GM19043 (cell line): Measurements from ENCODE around the gene KCNAB1.

ENCODE experiments used
- ATAC-seq: cut with Tn5 transposase; IDR thresholded peaks from one replicate; pipeline ENCODE4 v1.9.1; 2021; ENCODE audit warnings: low read depth; ENCODE audit not compliant: unreplicated experiment

KCNAB1 gene

DNA sequence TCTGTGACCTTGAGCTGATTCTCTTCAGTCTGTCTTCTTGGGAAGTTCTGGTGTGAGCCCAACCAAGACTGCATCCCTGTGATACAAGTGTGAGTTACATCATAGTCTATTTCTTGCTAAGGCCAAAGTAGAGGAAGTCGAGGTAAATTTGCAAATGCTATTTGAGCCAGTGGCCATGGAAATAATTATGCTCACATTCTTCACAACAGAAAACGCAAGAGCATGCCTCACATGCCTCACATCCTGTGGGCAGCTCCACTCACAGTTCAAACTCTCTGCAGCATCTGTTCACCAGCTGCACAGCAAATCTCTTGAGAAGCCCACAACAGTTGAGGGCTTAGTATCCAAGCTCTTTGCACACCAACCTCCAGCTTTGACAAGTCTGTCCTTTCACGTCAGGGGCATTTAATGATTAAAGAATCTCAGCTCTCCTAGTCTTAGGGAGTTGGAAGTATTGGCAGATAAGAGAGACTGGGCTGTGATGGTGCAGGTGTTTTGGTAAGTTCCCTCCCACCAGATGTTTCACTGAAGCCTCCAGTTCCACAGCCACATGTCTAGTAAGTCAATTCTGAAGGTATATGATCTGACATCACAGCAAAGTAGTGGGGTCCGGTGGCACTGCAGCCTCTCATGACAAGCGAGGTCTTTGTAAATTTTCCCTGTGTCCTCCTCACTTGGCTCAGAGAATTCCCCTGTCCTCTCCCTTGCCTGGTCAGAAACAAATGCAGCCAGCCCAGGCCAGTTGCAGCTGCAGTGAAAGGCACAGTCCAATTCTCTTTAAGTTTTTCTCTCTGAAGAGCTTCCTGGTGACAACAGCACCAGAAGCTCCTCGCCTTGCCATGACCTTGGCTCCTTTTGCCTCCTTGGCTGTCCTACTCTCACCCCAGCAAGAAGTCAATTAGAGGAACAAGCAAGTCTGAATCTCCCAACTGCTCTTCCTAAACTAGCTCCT lies 268.4 kb downstream of the KCNAB1 start:
- ATAC-seq = no peak

DNA sequence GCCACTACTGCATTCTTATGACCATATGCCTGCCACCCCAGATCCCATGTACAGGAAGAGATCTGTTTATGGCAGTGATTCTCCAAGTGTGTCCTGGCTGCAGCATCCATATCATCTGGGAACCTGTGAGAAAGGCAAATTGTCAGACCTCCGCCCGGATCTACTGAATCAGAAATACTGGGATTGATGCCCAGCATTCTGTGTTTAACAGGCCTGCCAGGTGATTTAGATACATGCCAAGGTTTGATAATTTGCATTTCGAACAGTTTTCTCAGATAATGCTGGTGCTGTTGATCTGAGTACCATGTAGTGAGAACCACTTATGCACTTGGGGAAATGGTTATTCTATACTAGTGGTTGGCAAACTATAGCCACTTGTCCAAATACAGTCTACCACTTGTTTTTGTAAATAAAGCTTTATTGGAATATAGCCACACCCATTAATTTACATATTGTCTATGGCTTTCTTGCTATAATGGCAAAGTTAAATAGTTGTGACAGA lies 269.1 kb downstream of the KCNAB1 start:
- ATAC-seq = no peak

DNA sequence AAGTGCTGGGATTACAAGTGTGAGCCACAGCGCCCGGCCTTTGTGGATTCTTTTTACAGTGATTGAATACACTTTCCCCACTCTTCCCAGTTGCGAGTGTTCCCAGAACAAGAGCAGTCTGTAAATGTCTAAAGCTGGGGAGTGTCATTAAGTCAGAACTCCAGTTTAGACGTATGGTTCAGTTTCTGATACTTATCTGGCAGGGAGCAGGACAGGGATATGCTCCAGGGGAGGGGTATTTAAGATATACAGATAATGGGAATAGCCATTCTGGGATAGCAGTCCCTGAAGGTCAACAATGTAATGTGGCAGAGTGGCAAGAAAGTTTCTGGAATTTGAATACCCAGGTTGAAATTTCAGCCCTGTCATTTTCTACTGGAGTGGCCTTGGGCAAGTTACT lies 270.5 kb downstream of the KCNAB1 start:
- no peak for ATAC-seq

DNA sequence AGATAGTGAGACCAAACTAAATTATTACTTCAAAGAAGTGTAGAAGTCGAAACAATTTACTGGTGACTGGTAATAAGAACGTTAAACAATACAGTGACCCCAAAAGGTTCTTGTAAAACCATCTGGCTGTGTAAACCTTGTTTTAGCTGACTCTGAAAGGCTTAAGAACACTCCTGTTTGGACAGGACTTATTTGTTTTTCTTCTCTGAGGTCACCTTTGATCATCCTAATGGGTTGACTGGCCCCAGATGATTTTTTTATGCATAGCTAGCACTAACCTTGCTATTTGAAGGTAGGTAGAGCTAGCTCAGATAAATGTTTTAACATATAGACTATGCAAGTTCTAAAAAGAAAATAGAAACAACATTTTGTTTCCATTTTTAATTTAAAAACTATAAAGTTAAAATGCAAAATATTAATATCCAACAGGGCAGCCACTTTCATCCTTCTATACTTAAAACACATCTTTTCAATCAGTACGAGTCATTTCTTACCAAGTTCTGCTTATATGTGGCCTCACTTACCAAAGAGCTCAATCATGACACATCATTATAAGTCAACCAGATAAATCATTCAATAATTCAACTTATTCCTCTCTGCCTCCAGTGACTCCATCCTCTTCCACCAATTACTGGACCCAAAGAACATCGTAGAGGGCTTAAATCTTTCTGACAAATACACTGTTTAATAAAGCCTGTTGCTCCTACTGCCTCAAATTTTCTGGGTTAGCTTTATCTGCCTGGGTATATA lies 275.8 kb downstream of the KCNAB1 start:
- no peak for ATAC-seq

DNA sequence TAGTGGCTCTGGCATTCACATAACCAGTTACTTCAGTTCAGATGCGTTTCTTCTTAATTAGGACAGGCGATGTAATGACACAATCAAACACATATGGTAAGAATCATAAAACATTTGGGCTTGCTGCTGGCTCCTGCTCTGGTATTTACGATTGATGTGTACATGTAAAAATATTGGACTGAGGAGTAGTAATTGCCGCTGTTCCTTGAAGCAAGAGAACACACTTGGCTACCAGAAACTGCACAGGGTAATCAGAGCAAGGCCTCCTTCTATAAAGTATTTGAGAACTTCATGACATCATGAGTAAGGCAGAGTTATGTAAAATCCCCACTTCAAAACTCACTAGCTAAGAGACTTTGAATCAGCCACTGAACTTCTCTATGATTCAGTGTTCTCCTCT lies 276.5 kb downstream of the KCNAB1 start:
- ATAC-seq = no peak

DNA sequence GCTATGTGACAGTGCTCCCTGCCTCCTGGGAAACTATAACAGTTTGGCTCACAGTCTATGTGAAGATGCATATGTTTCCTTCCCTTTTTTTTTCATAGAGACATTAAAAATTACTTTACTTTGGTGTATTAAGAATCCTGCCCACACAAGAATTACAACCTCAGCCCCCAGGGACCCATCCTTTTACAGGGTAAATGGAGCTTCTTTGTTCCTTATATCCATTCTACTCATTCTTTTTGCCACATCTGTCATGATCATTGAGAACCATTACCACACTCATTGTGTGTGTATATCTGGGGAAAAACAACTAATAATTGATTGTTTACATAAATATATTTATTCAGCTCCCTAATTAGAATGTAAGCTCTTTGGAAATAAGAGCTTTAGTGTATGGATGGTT lies 277.2 kb downstream of the KCNAB1 start:
- ATAC-seq = no peak

DNA sequence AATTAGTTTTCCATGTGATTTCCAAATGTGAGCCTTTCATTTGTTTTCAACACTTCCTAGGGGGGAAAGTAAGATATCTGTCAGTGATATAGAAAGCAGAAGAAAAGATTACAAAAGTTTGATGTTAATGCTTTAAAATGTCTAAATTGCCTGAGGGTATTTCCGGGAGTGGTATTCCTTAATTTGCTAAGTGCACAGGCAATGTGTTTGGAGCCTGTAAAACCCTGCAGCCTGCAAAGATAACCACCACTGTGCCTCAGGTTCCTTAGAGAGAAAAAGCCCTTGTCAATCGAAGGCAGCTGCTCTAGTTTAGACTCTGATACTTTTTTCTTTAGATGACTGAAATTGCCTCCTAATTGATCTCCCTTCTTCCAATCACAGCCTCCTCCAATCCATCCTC lies 279.7 kb downstream of the KCNAB1 start:
- ATAC-seq = no peak

GRCh38 chr3:156400735-156401134 lies 280.4 kb downstream of the KCNAB1 start:
- ATAC-seq = no peak

DNA sequence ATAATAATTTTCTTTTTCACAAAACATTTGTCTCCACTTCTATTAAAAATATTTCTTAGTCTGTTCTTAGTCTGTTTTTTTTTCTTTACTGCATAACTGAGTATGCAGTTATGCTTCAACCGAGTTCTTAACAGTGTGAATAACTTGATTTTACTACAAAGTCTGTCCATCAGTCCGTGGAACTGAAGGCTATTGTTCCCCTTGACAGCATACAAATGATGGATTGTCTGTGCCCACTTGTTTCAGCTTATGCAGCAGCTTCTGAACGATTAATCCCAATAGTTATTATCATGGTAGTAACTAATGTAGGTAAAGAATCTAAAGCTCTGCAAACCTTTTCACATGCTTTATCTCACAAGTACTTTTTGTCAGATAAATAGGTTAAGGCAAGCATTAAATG lies 283.8 kb downstream of the KCNAB1 start:
- ATAC-seq = no peak

DNA sequence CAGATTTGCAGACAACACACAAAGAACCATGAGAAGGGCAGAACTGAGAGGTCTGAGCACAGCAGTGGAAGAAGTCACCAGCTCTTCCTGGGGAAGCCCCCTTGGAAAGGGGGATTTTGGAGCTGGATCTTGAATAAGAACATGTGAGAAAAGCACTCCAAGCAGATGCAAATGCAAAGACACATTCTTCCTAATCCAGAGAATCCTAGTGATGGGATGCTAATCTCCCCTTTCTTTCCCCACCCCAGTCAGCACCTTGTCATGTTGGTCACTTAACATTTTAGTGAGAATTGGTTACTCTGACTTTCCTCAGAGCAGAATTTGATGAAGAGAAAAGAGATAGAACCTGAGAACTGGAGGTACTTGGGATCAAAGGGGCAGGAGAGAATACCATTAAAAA lies 286.0 kb downstream of the KCNAB1 start:
- no peak for ATAC-seq

GRCh38 chr3:156407617-156408225 lies 287.3 kb downstream of the KCNAB1 start:
- no peak for ATAC-seq

GRCh38 chr3:156409694-156410093 lies 289.3 kb downstream of the KCNAB1 start:
- no peak for ATAC-seq

DNA sequence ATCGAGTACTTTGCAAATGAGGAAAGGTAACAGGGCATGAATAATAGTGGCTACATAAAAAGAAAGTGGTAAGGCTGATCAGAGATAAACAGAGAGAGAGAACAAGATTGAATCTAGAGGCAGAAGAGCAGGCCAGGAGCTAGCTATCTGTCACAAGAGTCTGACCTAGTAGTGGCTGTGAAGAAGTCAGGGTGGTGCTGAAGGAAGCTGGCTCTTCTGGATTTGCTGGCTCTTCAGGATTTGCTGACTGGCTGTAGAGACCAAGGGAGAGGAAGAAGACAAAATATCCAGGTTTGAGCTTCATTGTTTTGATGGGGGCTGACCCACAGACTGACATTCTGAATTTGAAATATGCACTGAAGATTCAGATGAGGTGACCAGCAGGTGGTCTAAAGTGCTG lies 292.2 kb downstream of the KCNAB1 start:
- ATAC-seq = no peak

DNA sequence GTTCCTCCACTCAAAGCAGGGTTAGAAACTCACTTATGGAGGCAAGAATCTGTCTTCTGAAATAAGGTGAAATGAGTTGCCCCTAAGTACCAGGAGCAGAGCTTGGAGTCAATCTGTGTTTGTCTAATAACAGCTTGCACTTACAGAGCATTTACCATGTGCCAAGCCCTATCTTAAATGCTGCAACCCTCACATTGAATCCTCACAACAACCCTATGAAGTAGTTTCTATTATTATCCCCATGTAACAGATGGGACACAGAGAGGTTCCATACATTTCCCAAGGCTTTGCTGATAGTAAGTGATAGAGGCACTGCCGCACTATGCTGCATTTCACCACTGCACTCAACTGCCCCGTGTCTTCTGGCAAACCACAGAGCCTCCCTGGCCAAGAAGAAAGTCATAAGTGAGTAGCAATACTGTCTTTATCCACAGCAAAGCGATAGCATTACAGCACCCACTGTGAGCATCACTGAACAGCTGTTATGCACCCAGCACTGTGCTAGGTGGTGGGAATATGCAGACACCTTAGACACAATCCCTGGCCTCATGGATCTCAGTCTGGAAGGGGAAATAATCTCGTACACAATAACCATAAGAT lies 293.0 kb downstream of the KCNAB1 start:
- no peak for ATAC-seq

GRCh38 chr3:156416846-156417558 lies 296.6 kb downstream of the KCNAB1 start:
- no peak for ATAC-seq

DNA sequence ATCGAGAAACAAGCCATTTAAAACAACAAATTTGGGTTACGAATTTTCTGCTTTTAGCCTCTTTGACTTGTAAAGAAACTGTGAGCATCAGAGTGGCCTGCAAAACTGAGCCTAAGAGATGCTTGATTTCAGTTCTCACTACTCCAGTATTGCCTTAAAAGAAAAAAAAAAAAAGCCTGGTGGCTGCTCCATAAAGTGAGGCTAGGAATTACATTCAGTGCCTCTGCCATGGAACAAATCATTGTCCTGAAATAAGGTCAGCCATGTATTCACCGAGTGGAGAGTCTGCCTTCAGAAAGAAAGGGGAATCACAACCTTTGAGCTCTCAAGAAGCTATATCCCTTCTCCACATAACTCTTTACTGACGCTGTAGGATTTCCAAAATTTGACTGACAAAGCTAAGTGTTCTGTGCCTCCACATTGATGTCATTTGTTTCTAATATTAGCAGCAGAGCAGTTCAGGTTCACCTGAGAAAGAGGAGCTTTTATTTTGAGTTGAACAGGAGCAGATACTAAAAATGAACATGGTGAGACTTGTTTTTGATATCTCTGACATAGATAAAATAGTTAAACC lies 297.3 kb downstream of the KCNAB1 start:
- ATAC-seq = no peak

DNA sequence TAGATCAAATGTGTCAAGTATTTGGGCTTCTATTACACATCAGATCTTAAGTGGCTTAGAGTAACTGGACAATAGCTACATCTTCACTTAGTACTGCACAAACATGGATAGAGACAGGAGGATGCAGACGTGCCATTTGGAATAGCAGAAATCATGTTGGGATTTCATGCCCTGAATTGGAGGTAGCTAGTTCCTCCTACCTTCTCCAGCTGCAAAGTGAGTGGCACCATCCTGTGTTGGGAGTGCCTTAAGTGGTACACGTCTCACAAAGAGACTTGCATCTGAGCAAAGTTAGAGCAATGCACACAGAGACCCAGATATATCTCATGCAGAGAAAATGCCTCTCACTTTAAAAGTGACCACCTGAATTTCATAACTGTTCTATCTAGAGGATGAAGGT lies 298.1 kb downstream of the KCNAB1 start:
- ATAC-seq = no peak

DNA sequence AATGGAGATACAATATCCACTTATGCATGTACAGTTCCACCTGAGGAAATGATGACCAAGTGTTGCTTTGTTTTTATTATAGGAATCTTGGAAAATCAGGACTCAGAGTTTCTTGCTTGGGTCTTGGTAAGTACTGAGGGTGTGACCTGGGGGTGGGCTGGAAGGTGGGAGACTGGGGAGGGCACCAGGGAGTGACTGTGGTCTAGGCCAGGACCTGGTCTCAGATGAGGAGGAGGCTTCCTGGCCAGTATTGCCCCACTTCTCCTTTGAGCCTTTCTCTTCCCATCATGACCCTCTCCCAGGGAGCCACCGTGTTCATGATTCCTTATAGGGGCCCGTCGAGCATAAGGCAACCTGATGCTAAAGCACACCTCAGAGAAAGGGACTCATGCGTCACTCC lies 301.2 kb downstream of the KCNAB1 start:
- no peak for ATAC-seq

- ATAC-seq = no peak
Observed at GRCh38 chr3:156424758-156425157, 304.4 kb downstream of the KCNAB1 start.

DNA sequence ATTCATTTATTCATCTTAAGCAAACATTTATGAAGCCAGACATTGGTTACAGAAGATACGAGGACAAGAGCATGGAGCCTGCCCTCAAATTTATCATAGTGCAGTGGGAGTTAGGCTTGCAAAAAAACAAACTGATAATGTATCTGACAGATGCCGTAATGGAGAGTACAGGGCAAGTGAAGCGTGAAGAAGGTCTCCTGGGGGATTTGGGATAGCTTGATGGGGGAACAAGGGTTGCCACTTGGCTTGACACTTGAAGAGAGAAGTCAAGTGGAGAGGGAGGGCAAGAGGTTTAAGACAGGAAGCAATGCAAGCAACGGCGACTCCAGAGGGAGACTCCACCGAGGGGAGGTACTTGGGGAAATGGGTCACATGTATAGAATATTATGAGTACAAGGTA lies 305.3 kb downstream of the KCNAB1 start:
- no peak for ATAC-seq
